Measurements from ENCODE around the gene TAOK1.
"Not testable (repeated sequence)": the region's sequence is repeated elsewhere in the genome, so short reads cannot be mapped to it uniquely, and the experiment has no call there.

Gene TAOK1

DNA sequence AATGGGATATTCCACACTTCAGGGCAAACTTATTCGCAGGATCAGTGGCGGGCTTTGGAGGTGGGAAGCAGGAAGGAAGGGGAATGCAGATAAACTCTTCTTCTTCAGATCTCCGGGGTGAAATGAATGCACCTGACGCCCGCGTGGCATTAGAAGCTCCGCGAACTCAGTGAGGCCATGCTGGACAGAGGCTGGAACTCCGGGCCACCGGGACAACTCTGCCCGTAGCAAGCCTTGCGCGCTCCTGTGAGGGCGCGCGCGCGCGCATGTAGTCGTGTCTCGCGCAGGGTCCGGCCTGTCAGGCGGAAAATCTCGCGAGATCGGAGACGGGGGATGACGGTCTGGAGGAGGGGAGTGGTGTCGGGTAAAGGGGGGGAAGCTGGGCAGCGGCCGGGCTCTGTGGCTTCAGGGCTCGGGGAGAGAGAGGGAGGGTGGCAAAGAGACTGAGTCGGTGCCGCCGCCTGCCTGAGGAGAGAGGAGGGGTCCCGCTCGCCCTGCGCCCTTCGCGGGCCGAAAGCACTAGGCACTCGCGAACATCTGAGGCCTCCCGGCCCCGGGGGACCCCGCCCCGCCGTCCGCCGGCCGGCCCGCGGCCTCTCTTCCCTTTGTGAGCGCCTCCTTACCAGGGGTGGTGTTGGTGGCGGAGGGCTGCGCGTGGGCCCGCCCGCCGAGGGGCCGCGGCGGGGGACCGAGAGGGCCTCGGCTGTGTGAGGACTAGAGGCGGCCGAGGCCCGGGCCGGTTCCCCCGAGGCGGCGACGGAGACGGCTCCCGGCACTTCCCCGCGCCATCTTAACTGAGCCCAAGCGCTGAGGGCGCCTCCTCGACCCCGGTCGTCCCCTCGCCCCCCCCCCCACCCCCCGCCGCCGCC lies at the start of gene TAOK1:
Gene TAOK1 (plus strand): TSS at position 382 of the 869 bp plus-strand sequence. CDS start 61,186 bp downstream, outside the sequence.
- DNase-seq (ENCODE audit: low read depth, low spot score), result peak; percentile 91

GRCh38 chr17:29341726-29342125 lies 48.4 kb upstream of the TAOK1 start:
- no peak for DNase-seq (ENCODE audit: low read depth, low spot score)

- DNase-seq (ENCODE audit: low read depth, low spot score), result no peak
Observed at GRCh38 chr17:29342158-29342765, 47.9 kb upstream of the TAOK1 start.

- no peak for DNase-seq (ENCODE audit: low read depth, low spot score)
Observed at GRCh38 chr17:29344201-29344856, 45.8 kb upstream of the TAOK1 start.

DNA sequence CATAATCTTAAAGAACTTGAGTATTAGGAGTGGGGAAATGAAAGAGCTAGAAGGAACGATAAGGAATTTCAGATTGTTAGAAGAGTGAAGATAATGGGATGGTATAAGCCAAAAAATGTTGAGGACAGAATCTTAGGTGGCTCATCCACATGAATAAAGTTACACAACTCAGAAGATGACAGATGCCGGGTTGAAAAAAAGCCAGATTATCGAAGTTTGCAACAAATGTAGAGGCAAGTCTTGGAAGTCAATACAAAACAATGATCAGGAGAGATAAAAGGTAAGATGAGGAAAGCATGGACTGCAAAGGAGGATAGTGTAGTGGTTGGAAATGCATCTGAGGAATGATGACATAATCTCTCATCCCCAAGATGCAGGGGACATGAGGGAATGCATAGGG lies 45.1 kb upstream of the TAOK1 start:
- DNase-seq (ENCODE audit: low read depth, low spot score), result no peak

GRCh38 chr17:29345470-29345869 lies 44.7 kb upstream of the TAOK1 start:
- DNase-seq (ENCODE audit: low read depth, low spot score), result not testable (repeated sequence)

DNA sequence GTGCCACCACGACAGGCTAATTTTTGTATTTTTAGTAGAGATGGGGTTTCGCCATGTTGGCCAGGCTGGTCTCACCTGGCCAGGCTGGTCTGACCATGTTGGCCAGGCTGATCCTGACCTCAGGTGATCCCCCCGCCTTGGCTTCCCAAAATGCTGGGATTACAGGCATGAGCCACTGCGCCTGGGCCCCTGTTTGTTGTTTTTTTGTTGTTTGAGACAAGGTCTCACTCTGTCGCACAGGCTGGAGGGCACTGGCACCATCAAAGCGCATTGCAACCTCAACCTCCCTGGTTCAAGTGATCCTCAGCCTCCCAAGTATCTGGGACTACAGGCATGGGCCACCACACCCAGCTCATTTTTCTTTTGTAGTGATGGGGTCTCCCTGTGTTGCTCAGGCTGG lies 43.7 kb upstream of the TAOK1 start:
- DNase-seq (ENCODE audit: low read depth, low spot score), result no peak

GRCh38 chr17:29347831-29348629 lies 42.1 kb upstream of the TAOK1 start:
- DNase-seq (ENCODE audit: low read depth, low spot score), result no peak

GRCh38 chr17:29349409-29349808 lies 40.8 kb upstream of the TAOK1 start:
- no peak for DNase-seq (ENCODE audit: low read depth, low spot score)

DNA sequence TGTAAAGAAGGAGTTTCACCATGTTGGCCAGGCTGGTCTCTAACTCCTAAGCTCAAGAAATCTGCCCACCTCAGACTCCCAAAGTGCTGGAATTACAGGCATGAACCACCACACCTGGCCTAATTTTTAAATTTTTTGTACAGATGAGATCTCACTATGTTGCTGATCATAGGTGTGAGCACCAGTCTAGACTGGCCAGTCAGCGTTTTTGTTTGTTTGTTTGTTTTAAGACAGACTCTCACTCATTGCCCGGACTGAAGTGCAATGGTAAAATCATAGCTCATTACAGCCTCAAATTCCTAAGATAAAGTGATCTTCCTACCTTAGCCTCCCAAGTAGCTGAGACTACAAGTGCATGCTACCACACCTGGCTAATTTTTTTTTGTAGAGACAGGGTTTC lies 38.0 kb upstream of the TAOK1 start:
- DNase-seq (ENCODE audit: low read depth, low spot score), result no peak

DNA sequence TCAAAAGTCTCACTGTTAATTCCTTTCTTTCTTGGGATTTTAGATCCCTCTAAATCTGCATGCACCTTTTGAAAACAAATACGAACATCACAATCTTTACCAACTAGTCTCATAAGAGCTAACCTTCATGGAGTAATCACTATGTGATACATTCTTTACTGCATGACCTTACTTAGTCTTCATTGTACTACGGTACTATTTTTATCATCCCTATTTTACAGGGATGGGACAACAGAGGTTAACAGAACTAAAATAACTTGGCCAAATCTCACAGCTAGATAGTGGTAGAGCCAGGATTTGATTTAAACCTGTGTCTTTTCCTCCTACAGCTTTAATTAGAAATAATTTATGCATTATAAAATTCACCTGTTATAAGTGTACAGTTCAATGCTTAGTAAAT lies 32.9 kb upstream of the TAOK1 start:
- no peak for DNase-seq (ENCODE audit: low read depth, low spot score)

- no peak for DNase-seq (ENCODE audit: low read depth, low spot score)
Observed at GRCh38 chr17:29357821-29358232, 32.3 kb upstream of the TAOK1 start.

- no peak for DNase-seq (ENCODE audit: low read depth, low spot score)
Observed at GRCh38 chr17:29358416-29358815, 31.7 kb upstream of the TAOK1 start.

GRCh38 chr17:29359777-29360176 lies 30.4 kb upstream of the TAOK1 start:
- no peak for DNase-seq (ENCODE audit: low read depth, low spot score)

DNA sequence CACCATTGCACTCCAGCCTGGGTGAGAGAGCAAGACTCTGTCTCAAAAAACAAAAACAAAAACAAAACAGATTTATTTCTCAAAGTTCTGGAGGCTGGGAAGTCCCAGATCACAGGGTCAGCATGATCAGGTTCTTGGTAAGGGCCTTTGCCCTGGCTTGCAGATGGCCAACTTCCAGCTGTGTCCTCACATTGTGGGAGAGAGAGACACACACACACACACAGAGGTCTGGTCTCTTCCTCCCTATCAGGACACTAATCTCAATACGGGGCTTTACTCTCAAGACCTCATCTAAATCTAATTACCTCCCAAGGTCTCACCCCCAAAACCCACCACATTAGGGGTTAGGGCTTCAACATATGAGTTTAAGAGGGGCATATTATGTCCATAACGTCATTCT lies 26.4 kb upstream of the TAOK1 start:
- no peak for DNase-seq (ENCODE audit: low read depth, low spot score)

DNA sequence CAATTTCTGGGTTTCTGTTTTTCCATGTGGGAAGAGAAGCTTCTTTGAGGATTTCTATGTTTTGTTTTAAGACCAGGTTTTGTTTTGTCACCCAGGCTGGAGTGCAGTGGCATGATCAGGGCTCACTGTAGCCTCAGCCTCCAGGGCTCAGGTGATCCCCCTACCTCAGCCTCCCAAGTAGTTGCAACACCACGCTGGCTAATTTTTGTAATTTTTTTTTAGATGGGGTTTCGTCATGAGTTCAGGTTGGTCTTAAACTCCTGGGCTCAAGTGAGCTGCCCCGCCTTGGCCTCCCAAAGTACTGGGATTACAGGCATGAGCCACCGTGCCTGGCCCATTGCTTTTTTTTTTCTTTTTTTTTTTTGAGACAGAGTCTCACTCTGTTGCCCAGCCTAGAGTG lies 25.5 kb upstream of the TAOK1 start:
- DNase-seq (ENCODE audit: low read depth, low spot score), result no peak

DNA sequence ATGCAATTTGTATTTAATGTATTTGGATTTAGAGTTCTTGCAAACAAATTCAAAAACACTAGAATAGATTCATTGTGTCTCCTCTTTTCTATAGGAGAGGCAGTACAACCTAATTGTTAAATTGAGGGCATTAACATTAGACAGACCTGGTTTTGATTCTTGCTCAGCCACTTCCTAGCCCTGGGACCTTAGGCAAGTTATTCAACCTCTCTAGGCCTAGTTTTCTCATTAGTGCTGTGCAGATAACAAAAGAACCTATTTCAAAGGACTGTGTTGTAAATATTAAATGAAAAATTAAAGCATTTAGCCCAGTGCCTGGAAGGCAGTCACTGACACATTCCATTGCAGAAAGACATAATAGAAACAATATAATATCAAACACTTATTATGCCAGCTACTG lies 22.0 kb upstream of the TAOK1 start:
- no peak for DNase-seq (ENCODE audit: low read depth, low spot score)

DNA sequence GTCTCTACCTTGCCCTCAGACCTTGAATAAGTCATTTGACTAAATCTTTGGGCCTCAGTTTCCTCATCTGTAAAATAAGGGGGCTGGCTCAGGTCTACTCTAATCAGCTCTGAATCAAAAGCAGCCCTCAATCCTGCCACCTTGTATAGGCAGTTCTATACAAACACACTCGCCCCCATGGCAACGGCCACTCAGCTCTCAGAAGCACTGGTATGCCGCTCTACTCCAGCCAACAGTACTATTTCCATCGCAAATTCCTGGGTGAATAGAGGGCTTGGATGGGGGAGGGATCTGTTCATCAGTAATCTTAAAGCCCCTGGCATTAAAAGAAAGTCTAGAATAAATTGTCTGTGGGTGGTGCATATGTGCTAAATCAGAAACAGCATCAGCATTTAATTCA lies 21.2 kb upstream of the TAOK1 start:
- no peak for DNase-seq (ENCODE audit: low read depth, low spot score)

DNA sequence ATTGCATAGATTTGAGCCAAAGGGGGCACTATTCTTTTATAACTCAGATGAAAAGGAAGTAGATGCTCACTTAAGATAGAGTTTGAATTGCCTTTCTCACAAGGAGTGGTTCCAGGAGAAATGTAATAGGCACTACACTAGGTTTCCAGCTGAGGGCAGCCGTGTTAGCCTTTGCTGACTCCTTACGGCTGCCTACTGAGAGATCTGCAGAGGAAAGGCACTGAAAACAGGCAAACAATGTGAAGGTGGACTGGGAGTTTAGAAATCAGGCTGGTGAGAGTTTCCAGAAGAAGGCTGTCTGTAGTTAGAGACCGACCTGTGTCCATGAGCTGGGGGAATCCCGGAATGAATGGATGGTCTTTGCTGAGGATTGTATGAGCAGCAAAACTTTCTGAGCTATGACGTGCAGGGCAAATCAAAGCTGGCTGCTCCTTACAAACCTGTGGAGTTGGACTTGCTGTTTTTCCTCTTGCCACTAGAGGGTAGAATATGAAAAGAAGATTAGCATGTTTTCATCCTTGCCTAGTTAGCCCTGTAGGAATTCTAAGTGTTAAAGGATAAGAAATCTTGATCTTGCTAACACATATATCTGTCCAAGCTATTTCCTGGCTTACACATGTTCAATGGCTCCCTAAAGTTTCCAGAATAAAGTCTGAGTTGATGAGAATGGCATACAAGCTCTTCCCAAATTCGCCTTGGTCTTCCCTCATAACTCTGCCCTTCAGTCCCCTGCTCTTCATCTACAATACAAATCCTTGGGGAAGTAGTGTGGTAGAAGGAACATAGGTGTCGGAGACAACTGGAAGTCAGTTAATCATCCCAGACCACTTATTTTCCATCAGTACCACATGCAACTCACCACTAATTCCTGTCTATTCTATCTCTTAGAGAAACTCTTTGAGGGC lies 20.1 kb upstream of the TAOK1 start:
- peak; percentile 65 for DNase-seq (ENCODE audit: low read depth, low spot score)

DNA sequence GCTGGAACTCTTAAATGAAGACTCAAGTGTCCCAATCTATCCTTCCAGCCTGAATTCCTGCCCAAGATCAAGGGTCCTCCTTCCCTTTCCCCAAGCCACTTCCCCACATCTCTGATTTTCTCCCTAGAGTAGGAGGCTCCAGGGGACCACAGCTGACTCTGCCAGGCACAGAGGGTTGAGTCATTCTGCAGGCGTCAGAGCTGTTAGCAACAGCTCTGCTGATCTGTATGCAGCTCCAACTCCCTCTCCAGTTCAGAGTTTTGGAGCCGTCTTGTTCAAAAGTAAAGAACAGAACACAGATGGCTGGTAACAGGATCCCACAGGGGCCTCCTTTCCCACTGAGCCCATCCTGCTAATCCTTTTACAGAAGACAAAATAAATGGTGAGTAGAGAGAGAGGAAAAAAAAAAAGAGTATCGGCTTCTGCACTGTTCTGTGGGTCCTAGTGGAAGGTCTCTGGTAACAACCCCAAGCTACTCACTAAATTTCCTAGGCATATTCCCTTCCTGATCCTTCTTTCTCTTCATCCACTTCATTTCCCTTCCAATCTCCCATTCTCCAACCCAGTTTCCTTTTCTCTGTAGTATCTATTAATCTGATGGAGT lies 13.4 kb upstream of the TAOK1 start:
- DNase-seq (ENCODE audit: low read depth, low spot score), result peak; percentile 74
